ENCODE data around the gene AP5Z1.

DNA sequence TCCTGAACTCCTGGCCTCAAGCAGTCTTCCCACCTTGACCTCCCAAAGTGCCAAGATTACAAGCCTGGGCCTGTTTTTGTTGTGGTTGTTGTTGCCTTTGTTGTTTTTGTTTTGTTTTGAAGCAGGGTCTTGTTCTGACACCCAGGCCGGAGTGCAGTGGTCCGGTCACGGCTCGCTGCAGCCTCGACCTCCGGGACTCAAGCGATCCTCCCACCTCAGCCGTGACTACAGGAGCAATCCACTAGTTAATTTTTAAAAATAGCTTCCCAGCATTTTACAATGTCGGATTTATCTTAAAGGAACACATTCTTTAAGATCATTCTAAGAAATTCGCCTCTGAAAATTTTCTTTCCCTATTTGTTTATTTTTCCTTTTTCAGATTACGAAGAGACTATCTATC, 27.7 kb upstream of the AP5Z1 start:
- TF ChIP-seq, protein P1, sequence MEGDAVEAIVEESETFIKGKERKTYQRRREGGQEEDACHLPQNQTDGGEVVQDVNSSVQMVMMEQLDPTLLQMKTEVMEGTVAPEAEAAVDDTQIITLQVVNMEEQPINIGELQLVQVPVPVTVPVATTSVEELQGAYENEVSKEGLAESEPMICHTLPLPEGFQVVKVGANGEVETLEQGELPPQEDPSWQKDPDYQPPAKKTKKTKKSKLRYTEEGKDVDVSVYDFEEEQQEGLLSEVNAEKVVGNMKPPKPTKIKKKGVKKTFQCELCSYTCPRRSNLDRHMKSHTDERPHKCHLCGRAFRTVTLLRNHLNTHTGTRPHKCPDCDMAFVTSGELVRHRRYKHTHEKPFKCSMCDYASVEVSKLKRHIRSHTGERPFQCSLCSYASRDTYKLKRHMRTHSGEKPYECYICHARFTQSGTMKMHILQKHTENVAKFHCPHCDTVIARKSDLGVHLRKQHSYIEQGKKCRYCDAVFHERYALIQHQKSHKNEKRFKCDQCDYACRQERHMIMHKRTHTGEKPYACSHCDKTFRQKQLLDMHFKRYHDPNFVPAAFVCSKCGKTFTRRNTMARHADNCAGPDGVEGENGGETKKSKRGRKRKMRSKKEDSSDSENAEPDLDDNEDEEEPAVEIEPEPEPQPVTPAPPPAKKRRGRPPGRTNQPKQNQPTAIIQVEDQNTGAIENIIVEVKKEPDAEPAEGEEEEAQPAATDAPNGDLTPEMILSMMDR (conservative IDR thresholded peaks at IDR 0.05) = no peak
- TF ChIP-seq ZFX (IDR thresholded peaks at IDR 0.05) = no peak

All from C4-2B (cell line).